HG02623 (cell line): ENCODE results near the gene GABRA6.
A peak's percentile ranks its signal among the peaks of the same experiment; 100 is the strongest.
"Not testable (repeated sequence)": the region's sequence is repeated elsewhere in the genome, so short reads cannot be mapped to it uniquely, and the experiment has no call there.

Experiments used
- ATAC-seq: cut with Tn5 transposase; IDR thresholded peaks from one replicate; pipeline ENCODE4 v1.9.1; 2021; ENCODE audit warnings: moderate library complexity; ENCODE audit not compliant: unreplicated experiment

The GABRA6 gene

DNA sequence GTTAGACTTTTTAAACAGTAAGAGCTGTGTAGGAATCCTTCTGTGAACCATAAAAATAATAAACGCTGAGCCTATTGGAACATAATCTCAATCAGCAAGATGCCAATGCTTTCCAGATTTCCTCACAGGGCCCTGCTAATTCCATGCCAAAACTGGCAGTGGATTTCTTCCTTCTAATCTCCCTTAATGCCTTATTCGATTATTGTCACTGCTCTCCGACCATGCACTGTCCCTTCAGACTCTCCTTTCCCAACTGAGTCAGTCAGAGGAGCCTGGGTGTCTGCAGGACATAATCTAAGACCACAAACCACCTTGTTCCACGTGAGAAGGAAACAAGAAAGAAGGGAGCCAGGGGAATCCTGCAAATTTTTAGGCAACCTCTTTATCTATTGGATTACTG lies at the start of gene GABRA6:
GABRA6 (plus strand) TSS at position 261 of the 400 bp plus-strand sequence. CDS start 269 bp downstream, outside the sequence.
- no peak for ATAC-seq

- ATAC-seq, result no peak
These were observed 47.9 kb upstream of the GABRA6 start for GRCh38 chr5:161637591-161637990.

GRCh38 chr5:161641444-161641843 lies 44.1 kb upstream of the GABRA6 start:
- no peak for ATAC-seq

- ATAC-seq, result no peak
These were observed 40.3 kb upstream of the GABRA6 start for GRCh38 chr5:161645264-161645663.

DNA sequence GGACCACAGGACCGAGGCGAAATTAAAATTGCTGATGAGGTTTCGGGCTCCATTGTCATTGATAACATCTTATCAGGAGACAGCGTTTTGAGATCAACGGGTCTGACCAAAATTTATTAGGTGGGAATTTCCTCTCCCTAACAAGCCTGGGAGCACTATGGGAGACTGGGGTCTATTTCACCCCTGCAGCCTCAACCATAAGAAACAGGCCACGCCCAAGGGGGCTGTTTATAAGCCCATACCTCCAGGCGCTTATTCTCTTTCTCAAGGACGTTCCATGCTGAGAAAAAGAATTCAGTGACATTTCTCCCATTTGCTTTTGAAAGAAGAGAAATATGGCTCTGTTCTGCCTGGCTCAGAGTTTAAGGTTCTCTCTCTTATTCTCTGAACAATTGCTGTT lies 33.6 kb upstream of the GABRA6 start:
- not testable (repeated sequence) for ATAC-seq

GRCh38 chr5:161660806-161661205 lies 24.7 kb upstream of the GABRA6 start:
- no peak for ATAC-seq

- no peak for ATAC-seq
These were observed 22.1 kb upstream of the GABRA6 start for GRCh38 chr5:161663431-161663830.

DNA sequence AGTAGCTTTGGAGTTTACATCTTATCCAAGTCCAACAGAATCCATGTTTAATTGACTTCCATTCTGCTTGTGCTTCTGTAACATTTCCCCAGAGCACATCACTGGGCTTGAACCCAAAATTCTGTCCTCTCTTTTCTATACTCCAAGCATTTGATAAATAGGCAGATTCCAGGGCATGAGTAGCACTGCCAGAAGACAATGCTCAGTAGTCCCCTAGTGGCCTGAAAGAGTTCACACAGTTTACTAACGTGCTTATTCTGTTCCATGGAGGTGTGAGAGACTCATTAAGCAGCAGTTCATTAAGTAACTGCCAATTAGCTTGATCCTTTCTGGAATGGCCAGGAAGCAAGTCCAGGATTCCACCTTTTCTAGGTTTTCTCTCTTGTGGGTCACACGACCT lies 9.4 kb upstream of the GABRA6 start:
- peak; percentile 95 for ATAC-seq

GRCh38 chr5:161686149-161686548 lies 628 bp downstream of the GABRA6 start:
- ATAC-seq, result no peak

- no peak for ATAC-seq
These were observed 1.4 kb downstream of the GABRA6 start for GRCh38 chr5:161686881-161687280.

DNA sequence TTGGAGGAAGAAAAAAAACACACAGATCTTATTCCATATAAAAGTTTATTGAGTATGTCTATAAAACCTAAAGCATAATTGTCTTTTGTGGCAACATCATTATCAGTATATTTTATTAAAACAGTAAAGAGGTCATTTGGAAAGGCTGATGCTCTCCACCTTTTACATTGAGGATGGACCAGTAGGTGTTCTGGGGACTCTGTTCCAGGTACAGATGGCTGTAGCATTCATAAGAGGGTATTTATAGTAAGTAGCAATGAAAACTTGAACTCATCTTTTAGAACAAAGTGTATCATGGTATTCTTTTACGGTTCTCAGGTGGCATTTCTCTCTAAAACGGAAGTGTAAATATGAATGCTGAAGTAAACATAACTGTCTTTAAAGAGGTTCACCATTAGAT lies 1.8 kb downstream of the GABRA6 start:
- no peak for ATAC-seq

DNA sequence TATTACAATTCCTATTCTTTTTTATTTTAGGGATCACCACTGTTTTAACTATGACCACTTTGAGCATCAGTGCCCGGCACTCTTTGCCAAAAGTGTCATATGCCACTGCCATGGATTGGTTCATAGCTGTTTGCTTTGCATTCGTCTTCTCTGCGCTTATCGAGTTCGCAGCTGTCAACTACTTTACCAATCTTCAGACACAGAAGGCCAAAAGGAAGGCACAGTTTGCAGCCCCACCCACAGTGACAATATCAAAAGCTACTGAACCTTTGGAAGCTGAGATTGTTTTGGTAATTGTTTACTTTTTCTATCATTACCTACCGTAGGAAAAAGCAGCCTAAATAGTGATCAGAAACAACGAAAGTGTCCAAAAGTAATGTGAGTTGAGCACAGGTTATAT lies 6.4 kb downstream of the GABRA6 start:
- ATAC-seq, result no peak

DNA sequence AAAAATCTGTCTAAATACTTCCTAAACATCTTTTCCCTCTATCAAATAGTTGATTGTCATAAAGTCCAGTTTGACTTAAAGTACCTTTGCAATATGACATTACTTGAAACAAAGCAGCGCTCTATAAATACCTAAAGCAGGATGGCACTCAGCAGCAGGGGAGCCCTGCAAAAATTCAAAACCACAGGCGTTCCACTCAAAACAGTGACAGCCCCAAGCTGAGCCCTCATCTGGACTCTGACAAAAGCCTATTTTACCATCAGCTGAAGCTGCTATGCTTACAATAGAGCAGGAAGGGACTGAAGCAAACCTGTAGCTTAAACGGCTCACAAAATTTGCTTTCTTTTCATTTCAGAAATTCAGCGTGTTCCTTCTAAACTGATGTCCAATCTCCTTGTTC lies 11.5 kb downstream of the GABRA6 start:
- no peak for ATAC-seq

DNA sequence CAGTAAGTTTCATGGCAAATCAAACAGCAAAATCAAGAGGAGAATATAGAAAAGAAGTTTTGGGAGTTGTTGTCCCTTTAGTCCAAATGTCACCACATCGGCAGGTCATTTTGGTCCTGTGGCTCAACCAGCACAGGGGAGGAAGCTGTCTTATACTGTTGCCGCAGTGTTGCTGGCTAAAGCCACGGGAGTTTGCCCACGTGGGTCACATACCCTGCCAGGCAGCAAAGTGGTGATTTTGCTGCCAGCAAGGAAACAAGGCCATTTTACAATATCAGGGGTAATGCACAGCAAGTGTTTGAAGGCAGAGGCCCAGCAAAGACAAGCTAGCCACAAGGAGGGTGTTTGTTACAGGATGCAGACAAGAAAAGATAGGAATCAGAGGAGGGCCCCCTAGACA lies 14.5 kb downstream of the GABRA6 start:
- ATAC-seq, result no peak

- no peak for ATAC-seq
These were observed 18.0 kb downstream of the GABRA6 start for GRCh38 chr5:161703528-161703927.

DNA sequence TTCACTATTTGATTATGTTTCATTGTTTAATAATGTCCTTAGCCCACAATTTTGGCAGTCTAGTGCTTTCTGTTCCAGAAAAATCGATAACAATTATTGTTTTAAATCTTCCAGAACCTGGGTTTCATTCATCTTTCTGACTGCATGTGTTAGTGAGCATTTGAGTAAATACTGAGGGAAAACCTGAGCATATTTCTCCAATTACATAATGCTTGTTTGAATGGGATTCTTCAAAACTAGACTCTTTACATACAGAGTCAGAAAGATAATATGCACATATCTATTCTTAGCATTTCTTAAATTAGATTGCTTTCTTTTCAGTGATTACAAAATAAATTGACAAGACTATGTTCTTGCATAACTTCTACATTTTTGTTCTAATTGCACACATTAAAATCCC lies 21.9 kb downstream of the GABRA6 start:
- ATAC-seq, result no peak

- ATAC-seq, result no peak
These were observed 23.7 kb downstream of the GABRA6 start for GRCh38 chr5:161709239-161709638.

- ATAC-seq, result no peak
These were observed 27.5 kb downstream of the GABRA6 start for GRCh38 chr5:161713042-161713441.

DNA sequence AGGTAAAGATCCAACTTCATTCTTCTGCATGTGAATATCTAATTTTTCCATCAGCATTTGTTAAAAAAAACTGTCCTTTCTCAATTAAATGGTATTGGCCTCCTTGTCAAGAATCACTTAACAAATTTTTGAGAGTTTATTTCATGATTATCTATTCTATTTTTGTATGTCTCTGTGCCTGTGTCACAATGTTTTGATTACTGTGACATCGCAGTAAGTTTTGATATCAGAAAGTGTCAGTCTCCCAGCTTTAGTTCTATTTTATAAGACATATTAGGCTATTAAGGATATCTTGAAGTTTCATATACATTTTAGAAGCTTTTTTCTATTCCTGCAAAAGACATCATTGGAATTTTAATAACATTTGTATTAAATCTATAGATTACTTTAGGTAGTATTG lies 33.6 kb downstream of the GABRA6 start:
- no peak for ATAC-seq

DNA sequence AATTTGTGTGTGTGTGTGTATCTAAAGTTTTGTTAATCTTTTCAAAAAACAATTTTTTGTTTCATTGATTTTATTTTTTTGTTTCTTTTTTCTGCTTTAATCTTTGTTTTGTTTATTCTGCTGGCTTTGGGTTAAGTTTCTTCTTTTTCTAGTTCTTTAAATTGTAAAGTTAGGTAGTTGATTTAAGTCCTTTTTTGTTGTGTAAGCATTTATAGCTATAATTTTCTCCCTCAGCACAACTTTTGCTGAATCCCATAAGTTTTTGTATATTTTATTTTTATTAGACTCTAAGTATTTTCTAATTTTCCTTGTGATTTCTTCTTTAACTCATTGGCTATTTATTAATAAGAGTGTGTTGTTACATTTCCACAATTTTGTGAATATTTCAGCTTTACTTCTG lies 34.9 kb downstream of the GABRA6 start:
- ATAC-seq, result no peak

DNA sequence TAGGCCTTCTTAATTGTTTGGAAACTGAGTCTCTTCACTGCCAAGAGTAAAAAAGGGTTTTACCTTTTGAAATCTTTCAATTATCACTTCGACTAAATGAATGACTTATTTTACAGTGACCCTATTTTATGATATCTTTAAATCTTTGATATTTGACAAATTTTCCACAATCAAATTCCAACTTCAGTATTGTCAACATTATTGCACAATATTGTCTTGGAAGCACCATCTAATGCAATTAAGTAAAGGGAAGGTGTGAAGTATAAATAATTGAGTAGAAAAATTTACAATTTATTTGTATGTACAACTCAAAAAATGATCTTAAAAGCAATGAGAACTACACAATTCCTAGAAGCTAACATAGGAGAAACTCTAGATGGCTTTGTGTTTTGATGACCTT lies 49.2 kb downstream of the GABRA6 start:
- no peak for ATAC-seq

DNA sequence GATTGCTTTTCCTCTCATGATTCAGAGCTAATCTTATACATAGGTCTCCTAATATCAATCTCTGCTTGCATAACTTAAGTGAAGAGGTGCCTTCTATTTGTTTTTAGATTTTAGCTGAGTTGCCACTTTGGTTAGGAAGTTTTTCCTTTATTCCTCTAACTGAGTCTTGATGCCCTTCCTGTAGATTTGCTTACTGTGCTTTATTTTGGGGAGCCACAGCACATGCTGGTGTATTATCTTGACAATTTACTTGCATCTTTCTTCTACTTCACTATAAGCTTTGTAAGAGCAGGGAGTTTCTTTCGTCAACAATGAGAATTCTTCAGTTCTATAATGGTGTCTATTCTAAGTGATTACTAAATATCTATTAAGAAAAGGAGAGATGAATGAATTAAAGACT lies 54.9 kb downstream of the GABRA6 start:
- no peak for ATAC-seq

DNA sequence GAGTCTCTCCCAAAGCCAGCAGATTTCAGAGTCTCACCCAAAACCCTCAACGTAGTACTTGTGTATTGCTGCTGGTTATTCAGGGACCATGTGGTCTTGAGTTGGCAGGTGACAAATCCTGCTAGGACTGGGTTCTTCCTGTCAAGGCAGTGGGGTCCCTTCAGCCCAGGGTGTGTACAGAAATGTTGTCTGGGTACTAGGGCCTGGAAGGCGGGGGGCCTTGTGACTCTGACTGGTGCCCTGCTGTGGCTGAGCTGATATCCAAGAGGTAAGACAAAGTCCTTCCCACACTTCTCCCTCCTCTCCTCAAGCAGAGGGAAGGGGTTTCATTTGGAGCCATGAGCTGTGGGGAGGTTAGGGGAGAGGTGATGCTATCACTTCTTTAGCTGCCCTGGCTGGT lies 58.8 kb downstream of the GABRA6 start:
- no peak for ATAC-seq

DNA sequence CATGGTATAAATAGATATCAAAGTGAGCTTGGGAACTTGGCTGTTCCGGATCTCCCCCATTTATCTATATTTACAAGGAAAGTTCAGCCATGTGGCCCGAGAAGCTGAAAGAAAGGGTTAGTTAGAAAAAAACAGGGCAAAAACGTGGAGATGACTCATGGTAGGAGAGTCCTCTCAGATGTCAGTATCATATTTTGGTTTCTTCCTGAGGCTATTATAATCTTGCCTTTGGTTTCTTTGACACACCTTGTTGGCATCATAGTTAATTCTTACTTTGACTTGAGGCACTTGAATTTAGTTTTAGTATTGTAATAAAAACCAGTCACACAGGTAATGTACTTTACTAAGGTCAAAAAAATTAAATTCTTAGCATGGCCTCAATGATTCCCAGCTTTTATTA lies 59.9 kb downstream of the GABRA6 start:
- no peak for ATAC-seq
